GM21576 (cell line): ENCODE results near the gene HACL1.
"Not testable (repeated sequence)": the region's sequence is repeated elsewhere in the genome, so short reads cannot be mapped to it uniquely, and the experiment has no call there.

Experiments
- ATAC-seq: cut with Tn5 transposase; IDR thresholded peaks from one replicate; pipeline ENCODE4 v1.9.1; 2021; ENCODE audit warnings: mild to moderate bottlenecking, moderate library complexity; ENCODE audit not compliant: unreplicated experiment

Gene HACL1

GRCh38 chr3:15585111-15585845, 16.1 kb downstream of the HACL1 start:
- no peak for ATAC-seq

GRCh38 chr3:15581471-15582394, 19.6 kb downstream of the HACL1 start:
- ATAC-seq: no peak

- ATAC-seq: no peak
Measured at GRCh38 chr3:15579051-15579450, 22.3 kb downstream of the HACL1 start.

DNA sequence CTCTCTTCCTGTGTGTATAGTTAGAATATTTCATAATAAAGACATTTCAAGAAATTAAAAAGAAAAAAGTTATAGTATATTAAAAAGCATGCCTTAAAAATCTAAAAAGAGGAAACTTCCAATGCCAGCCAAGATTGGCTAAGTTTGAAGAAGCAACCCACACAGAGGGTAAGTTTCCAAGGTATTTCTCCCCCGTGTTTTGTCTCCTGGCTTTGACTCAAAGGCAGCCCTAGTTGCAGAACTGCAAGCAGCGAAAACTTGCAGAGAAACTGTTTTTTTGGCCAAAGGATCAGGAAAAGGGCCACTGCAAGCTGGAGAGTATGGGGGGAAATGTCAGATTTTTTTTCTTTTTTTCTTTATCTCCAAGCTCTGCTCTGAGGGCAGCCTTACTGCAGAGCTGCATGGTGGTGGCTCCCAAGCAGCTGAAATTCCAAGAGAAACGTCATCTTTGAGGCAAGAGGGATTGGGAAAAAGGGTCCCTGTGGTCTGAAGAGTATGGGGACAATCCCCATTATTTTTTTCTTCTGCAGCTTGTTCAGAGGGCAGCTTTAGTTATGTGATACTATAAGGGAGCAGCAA, 23.0 kb downstream of the HACL1 start:
- ATAC-seq: no peak

DNA sequence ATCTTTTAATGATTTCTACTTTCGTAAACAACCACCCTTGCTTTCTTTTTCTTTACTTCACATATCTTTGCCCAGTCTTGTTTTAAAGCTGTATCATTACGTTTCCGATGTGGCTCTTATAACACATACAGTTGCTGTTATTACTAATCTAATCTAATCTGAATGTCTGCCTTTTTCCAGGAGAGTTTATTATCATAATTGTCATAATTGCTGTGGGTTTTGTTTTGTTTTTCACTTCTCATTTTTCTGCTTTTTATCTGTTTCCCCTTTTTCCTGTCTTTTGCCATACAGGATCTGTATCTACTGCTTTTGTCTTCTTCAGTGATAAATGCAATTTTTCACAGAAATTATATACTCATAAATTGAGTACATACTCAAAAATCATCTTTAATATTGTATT, 24.9 kb downstream of the HACL1 start:
- no peak for ATAC-seq

DNA sequence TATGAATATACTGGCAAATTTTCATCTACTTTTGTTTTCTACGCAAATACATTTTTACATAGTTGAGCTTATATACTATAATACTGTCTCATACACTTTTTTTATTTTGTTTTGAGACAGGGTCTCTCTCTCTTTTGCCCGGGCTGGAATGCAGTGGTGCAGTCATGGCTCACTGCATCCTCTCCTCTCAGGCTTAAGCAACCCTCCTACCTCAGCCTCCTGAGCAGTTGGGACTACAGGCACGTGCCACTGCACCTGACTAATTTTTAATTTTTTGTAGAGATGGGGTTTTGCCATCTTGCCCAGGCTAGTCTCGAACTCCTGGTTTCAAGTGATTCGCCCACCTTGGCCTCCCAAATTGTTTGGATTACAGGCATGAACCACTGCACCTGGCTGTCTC, 25.9 kb downstream of the HACL1 start:
- no peak for ATAC-seq

GRCh38 chr3:15572138-15572537, 29.2 kb downstream of the HACL1 start:
- no peak for ATAC-seq

GRCh38 chr3:15563190-15563589, 38.2 kb downstream of the HACL1 start:
- no peak for ATAC-seq

- ATAC-seq: no peak
Measured at GRCh38 chr3:15562560-15562959, 38.8 kb downstream of the HACL1 start.

DNA sequence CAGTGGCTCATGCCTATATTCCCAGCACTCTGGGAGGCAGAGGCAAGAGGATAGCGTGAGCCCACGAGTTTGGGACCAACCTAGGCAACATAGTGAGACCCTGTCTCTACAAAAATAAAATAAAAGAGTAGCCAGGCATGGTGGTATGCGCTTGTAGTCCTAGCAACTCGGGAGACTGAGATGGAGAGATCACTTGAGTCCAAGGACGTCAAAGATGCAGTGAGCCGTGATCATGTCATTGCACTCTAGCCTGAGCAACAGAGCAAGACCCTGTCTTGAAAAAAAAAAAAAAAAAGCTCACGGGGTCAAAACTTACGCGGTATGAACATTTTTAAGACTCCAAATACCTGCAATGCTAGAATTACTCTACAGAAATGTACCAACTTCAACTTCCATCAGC, 42.8 kb downstream of the HACL1 start:
- no peak for ATAC-seq

GRCh38 chr3:15557511-15557946, 43.8 kb downstream of the HACL1 start:
- peak; percentile 62 for ATAC-seq

DNA sequence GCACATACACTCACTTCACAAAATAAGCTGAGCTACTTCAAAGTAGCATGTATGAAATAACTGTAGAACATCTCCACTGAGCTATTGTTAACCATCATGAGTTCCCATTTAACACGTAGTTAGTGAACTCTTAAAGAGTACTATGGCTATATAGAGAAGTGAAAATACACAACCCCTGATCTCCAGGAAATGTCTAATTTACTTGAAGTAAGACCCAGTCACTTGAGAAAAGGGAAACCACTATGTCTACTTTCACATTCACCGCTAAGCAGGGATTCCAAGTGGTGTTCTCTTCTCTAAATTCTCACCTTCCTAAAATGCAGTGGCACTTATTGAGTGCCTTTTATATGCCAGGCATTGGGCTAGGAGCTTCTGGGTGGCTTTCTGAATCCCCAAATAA, 44.9 kb downstream of the HACL1 start:
- peak; percentile 94 for ATAC-seq

- no peak for ATAC-seq
Measured at GRCh38 chr3:15553749-15554148, 47.6 kb downstream of the HACL1 start.

DNA sequence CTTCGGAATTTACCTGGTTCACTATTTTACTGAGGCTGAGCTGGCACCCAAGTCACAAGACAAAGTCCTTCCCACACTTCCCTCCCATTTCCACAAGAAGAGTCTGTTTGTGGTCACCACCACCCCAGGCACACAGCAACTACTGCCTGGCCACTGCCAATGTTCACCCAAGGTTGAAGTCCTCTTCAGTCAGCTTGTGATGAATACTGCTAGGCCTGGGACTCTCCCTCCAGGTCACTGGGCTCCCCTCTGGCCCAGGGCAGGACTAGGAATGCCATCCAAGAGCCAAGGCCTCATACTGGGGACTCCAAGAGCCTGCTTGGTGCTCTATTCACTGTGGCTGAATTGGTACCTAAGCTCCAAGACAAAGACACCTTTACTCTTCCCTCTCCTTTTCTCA, 49.5 kb downstream of the HACL1 start:
- no peak for ATAC-seq

DNA sequence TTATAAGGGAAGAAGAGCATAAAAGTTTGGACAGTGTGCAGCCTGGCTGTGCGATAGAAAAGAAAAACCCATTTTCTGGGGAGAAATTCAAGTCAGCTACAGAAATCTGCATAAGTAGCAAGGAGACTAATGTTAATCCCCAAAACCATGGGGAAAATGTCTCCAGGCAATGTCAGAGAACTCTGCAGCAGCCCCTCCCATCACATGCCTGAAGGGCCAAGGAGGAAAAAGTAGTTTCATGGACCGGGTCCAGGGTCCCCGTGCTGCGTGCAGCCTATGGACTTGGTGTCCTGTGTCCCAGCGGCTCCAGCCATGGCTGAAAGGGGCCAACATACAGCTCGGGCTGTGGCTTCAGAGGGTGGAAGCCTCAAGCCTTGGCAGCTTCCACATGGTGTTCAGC, 51.5 kb downstream of the HACL1 start:
- ATAC-seq: no peak

GRCh38 chr3:15542614-15543013, 58.8 kb downstream of the HACL1 start:
- ATAC-seq: no peak

DNA sequence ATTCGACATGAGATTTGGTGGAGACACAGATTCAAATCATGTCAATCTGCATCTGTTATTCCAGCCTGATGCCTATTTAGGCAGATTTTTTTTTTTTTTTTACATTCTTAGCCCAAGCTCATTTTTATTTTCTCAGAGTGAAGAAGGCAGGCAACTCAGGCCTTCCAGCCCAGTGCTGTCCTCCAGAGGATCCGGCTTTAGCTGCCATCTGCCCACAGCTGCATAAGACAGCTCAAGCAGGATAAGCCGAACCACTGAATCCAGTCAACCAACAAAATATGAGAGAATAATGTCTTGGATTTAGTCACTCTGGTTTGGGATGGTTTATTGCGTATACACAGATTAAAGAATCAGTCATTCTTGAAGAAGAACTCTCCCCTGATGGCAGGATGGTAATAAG, 60.0 kb downstream of the HACL1 start:
- no peak for ATAC-seq

DNA sequence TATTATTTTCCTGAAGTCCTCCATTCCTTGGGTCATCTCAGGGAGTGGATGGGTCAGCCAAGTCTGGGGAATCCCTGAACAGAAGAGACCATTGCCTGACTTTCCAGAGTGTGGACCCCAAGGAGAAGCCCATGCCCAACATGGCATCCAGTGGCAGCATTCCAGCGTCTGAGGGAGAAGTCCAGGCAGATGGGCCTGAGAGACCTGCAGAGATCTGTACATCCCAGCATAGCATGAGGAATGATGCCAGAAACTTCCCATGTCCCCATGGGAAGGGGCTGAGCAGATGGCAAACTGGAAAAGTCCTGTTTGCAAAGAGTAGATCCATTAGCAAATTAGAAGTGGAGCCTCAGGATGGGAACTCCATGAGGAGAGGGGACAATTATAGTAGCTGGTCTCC, 62.3 kb downstream of the HACL1 start:
- no peak for ATAC-seq

GRCh38 chr3:15538345-15538744, 63.0 kb downstream of the HACL1 start:
- ATAC-seq: no peak

- ATAC-seq: no peak
Measured at GRCh38 chr3:15536856-15537255, 64.5 kb downstream of the HACL1 start.

DNA sequence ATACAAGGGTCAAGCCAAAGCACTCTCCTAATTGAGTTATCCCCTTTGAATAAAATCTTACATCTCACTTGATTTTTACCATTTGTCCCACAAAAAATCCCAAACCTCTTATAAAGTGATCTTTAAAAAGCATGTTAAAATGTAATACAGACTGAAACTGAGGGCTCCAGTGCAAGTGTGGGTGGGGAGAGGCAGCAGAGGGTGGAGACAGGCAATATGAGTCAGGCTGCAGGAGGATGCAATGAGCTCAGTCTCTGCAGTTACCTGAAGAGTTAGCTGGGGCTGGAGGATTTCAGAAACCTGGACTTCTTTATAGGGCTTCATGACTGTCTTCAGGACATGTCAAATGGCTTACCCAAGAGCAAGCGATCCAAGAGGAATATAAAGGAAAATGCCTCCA, 65.6 kb downstream of the HACL1 start:
- ATAC-seq: no peak

DNA sequence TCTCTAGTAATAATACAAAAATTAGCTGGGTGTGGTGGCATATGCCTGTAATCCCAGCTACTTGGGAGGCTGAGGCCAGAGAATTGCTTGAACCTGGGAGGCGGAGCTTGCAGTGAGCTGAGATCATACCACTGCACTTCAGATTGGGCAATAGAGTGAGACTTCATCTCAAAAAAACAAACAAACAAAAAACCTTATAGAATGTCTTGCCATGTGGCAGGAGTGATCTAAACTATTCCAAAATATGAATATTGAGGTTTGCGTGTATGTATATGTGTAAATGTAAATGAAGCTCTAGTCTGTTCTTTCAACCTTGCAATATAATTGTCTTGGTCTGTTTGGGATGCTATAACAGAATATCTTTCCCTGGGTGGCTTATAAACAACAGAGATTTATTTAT, 68.8 kb downstream of the HACL1 start:
- ATAC-seq: not testable (repeated sequence)
